ENCODE data around the gene SDHAF4. TPM values are rescaled to one million over a fixed set of nuclear protein-coding genes. Genes with fewer than 3 reads are reported as not detected.
"Not testable (repeated sequence)": the region's sequence is repeated elsewhere in the genome, so short reads cannot be mapped to it uniquely, and the experiment has no call there.

Gene SDHAF4
- total RNA-seq, 4 donors from 2014 or later: 1.3 to 16.2 (median 10.9) TPM

DNA sequence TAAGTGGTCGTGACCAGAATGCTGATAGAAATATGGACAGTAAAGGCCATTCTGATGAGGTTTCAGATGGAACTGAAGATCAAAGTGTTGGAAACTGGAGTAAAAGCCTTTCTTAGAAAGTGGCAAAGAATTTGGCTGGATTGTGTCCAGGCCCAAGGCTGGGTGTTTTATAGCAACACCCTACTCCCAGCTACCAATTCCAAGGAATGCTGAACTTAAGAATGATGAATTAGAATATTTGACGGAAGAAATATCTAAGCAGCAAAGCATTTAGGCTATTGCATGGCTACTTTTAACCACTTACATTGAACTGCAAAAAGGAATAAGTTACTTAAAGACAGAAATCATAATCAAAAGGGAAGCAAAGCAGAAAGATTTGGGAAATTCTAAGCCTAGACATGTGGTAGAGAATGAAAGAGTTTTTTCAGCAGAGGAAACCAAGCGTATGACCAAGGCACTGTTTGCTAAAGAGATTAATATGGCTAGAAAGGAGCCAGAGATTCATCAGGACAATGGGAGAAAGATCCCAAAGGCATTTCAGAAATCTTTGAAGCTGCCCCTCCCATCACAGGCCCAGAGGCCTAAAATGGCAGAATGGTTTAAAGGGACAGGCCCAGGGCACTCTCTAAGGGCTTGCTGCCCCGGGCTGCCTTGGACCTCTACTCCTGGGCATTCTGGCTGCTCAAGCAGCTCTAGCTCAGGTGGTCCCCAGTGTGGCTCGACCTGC, 25.8 kb downstream of the SDHAF4 start:
- H3K4me3 ChIP-seq: no peak overlapping the region
- H3K9me3 ChIP-seq: no peaks in the 10 kb centered on the region
- intact Hi-C loops (cut with DNase I; ENCODE audit: low total_unique reads): no loop called here
- no peaks in the 10 kb centered on the region for H3K27me3 ChIP-seq
- no peak for DNase-seq
- H3K36me3 ChIP-seq: no peaks in the 10 kb centered on the region
- no peak overlapping the region for H3K27ac ChIP-seq
- TF ChIP-seq, protein P1, sequence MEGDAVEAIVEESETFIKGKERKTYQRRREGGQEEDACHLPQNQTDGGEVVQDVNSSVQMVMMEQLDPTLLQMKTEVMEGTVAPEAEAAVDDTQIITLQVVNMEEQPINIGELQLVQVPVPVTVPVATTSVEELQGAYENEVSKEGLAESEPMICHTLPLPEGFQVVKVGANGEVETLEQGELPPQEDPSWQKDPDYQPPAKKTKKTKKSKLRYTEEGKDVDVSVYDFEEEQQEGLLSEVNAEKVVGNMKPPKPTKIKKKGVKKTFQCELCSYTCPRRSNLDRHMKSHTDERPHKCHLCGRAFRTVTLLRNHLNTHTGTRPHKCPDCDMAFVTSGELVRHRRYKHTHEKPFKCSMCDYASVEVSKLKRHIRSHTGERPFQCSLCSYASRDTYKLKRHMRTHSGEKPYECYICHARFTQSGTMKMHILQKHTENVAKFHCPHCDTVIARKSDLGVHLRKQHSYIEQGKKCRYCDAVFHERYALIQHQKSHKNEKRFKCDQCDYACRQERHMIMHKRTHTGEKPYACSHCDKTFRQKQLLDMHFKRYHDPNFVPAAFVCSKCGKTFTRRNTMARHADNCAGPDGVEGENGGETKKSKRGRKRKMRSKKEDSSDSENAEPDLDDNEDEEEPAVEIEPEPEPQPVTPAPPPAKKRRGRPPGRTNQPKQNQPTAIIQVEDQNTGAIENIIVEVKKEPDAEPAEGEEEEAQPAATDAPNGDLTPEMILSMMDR (IDR thresholded peaks at IDR 0.05): no peak
- TF ChIP-seq POLR2A (IDR thresholded peaks at IDR 0.05): no peak
- H3K4me1 ChIP-seq: no peaks in the 10 kb centered on the region

DNA sequence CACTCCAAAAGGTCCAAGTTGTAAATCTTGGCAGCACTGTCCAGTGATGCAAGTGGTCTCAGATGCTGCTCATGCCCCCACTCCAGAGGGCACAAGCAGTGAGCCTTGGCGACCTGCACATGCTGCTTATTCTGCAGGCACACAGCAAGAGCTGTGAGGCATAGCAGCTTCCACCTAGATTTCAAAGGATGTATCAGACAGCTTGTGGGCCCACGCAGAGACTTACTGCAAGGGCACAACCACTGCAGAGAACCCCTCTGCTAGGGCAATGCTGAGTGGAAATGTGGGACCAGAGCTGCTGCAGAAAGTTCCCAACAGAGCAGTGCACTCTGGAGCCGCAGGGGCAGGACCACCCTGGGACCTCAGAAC, 26.4 kb downstream of the SDHAF4 start:
- no peak for TF ChIP-seq POLR2A (IDR thresholded peaks at IDR 0.05)
- TF ChIP-seq, protein P1 (IDR thresholded peaks at IDR 0.05): no peak
- no peak for DNase-seq

DNA sequence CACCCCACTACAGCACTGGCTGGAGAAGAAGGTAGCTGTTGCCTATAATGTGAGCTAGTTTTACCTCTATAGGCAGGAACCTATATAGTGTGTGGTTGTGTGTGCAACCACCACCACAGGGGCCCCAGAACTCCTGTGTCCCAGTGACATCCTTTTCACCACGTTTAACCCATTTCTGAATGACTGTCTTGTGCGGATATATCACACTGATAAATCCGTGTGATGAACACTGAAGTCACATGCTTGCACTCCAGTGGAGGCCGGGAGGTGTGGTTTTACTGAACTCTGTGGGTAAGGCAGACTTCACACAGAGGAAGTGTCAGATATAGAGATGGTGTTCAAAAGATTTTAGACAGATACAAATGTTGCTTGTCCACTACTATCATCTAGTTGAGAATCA, 32.5 kb downstream of the SDHAF4 start:
- intact Hi-C loops (cut with DNase I; ENCODE audit: low total_unique reads): no loop called here
- no peak for DNase-seq
- no peaks in the 10 kb centered on the region for H3K9me3 ChIP-seq
- H3K4me1 ChIP-seq: no peaks in the 10 kb centered on the region
- H3K36me3 ChIP-seq: no peaks in the 10 kb centered on the region
- TF ChIP-seq POLR2A (IDR thresholded peaks at IDR 0.05): no peak
- TF ChIP-seq, protein P1 (IDR thresholded peaks at IDR 0.05): no peak
- no peak overlapping the region for H3K4me3 ChIP-seq
- H3K27me3 ChIP-seq: no peaks in the 10 kb centered on the region
- no peak overlapping the region for H3K27ac ChIP-seq

More for the DNA sequence above, 26.4 kb downstream of the SDHAF4 start:
- no peaks in the 10 kb centered on the region for H3K36me3 ChIP-seq
- no peak overlapping the region for H3K4me3 ChIP-seq
- intact Hi-C loops (cut with DNase I; ENCODE audit: low total_unique reads): no loop called here
- H3K27ac ChIP-seq: no peak overlapping the region
- no peaks in the 10 kb centered on the region for H3K4me1 ChIP-seq
- no peaks in the 10 kb centered on the region for H3K9me3 ChIP-seq
- no peaks in the 10 kb centered on the region for H3K27me3 ChIP-seq

DNA sequence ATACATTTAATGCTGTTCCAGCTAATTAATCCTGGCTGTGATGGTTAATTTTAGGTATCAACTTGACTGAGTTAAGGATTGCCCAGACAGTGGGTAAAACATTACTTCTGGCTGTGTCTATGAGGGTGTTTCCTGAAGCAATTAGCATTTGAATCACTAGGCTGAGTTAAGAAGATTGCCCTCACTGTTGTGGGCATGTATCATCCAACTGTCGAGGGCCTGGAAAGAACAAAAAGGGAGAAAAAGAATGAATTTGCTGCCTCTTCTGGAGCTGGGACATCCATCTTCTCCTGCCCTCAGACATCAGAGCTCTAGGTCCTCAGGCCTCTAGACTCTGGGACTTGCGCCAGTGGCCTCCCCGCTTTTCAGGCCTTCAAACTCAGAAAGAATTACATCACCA, 34.3 kb downstream of the SDHAF4 start:
- intact Hi-C loops (cut with DNase I; ENCODE audit: low total_unique reads): no loop called here
- Histone ChIP-seq H3K9me3 (no peaks in the 10 kb centered on the region), H3K27ac (no peak overlapping the region), H3K36me3 (no peaks in the 10 kb centered on the region), H3K27me3 (no peaks in the 10 kb centered on the region), H3K4me3 (no peak overlapping the region), H3K4me1 (no peaks in the 10 kb centered on the region)
- no peak for TF ChIP-seq POLR2A (IDR thresholded peaks at IDR 0.05)
- TF ChIP-seq, protein P1 (IDR thresholded peaks at IDR 0.05): no peak
- DNase-seq: no peak

DNA sequence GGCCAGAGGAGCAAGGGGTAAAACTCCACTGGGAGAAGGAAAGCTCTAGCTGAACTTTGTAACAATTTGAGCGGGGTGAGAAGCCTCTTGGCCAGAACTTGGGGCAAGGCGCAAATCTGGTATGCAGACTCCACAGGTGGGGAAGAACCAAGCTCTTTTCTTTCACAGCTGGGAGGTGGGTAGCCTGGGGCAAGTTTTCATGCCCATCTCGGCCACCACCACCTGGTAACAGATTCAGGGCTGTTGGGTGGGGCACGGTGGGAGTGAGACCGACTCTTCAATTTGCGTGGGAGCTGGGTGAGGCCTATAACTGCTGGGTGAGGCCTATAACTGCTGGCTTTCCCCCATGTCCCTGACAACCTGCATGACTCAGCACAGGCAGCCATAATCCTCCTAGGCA, 37.5 kb downstream of the SDHAF4 start:
- intact Hi-C loops (cut with DNase I; ENCODE audit: low total_unique reads): no loop called here
- TF ChIP-seq POLR2A (IDR thresholded peaks at IDR 0.05): no peak
- TF ChIP-seq, protein P1 (IDR thresholded peaks at IDR 0.05): no peak
- H3K36me3 ChIP-seq: no peaks in the 10 kb centered on the region
- no peak overlapping the region for H3K4me3 ChIP-seq
- no peak for DNase-seq
- H3K9me3 ChIP-seq: no peaks in the 10 kb centered on the region
- H3K27me3 ChIP-seq: no peaks in the 10 kb centered on the region
- H3K27ac ChIP-seq: no peak overlapping the region
- no peaks in the 10 kb centered on the region for H3K4me1 ChIP-seq

DNA sequence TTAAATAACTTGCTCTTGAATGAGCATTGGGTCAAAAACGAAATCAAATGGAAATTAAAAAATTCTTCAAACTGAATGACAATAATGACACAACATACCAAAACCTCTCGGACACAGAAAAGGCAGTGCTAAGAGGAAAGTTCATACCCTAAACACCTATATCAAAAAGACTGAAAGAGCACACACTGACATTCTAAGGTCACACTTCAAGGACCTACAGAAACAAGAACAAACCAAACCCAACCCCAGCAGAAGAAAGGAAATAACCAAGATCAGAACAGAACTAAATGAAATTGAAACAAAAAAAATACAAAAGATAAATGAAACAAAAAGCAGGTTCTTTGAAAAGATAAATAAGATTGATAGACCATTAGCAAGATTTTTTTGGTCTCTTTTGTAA, 40.6 kb downstream of the SDHAF4 start:
- H3K9me3 ChIP-seq; H3K27ac ChIP-seq; H3K27me3 ChIP-seq; H3K36me3 ChIP-seq; intact Hi-C loops (cut with DNase I; ENCODE audit: low total_unique reads); DNase-seq; H3K4me1 ChIP-seq; H3K4me3 ChIP-seq: not testable (repeated sequence)

DNA sequence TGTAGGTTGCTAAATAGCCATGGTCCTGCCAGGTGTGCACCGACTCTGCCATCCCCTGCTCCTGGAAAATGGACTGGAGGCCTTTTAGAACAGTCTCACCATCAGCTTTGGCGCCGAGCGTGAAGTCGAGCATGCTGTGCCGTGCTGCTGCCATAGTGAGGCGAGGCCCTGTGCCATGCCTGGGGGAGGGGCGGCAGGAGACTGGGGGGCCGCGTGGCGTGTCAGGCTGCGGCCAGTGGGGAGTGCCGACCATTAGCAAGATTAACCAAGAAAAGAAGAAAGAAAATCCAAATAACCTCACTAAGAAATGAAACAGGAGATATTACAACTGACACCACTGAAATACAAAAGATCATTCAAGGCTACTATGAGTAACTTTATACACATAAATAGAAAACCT, 42.5 kb downstream of the SDHAF4 start:
- intact Hi-C loops (cut with DNase I; ENCODE audit: low total_unique reads); H3K27me3 ChIP-seq; DNase-seq; H3K4me3 ChIP-seq; H3K27ac ChIP-seq; H3K4me1 ChIP-seq; H3K9me3 ChIP-seq; H3K36me3 ChIP-seq: not testable (repeated sequence)

Measured in uterus (tissue), 4 donors.